ENCODE results near the gene MCTP1. TPM values are rescaled to one million over a fixed set of nuclear protein-coding genes. Genes with fewer than 3 reads are reported as not detected.

MCTP1 gene
- total RNA-seq, 1 donor from 2014 or later, result 3.4 TPM

DNA sequence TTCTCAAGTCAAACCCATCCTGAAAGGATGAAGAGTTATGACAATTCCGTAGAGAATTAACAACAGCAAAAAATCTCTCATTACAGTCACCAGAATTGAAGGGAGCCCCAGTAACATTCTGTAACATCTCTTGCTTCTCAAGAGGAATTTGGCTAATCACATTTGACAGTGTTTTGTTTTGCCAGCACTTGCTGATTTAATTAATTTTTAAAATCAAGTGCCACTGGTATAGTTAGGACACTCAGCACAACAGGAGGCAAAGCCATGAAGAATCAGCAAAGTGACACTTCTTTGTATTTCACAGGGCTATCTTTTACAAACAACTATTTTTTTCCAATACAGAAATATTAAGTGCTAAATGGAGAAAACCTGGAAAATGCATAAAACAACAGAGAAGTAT is 152.8 kb downstream of the MCTP1 start:
- Mint-ChIP-seq H3K4me1 (ENCODE audit: low read depth) (no peaks in the 10 kb centered on the region), H3K27ac (ENCODE audit: unreplicated experiment) (no peak overlapping the region), H3K4me3 (ENCODE audit: unreplicated experiment) (no peak overlapping the region), H3K9me3 (ENCODE audit: low read depth) (no peaks in the 10 kb centered on the region), H3K36me3 (ENCODE audit: low read depth) (no peaks in the 10 kb centered on the region), H3K27me3 (ENCODE audit: low read depth) (peaks cover 25% of the 10 kb centered on the region)
- TF ChIP-seq, protein P1, sequence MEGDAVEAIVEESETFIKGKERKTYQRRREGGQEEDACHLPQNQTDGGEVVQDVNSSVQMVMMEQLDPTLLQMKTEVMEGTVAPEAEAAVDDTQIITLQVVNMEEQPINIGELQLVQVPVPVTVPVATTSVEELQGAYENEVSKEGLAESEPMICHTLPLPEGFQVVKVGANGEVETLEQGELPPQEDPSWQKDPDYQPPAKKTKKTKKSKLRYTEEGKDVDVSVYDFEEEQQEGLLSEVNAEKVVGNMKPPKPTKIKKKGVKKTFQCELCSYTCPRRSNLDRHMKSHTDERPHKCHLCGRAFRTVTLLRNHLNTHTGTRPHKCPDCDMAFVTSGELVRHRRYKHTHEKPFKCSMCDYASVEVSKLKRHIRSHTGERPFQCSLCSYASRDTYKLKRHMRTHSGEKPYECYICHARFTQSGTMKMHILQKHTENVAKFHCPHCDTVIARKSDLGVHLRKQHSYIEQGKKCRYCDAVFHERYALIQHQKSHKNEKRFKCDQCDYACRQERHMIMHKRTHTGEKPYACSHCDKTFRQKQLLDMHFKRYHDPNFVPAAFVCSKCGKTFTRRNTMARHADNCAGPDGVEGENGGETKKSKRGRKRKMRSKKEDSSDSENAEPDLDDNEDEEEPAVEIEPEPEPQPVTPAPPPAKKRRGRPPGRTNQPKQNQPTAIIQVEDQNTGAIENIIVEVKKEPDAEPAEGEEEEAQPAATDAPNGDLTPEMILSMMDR (IDR thresholded peaks at IDR 0.05), result no peak
- no peak for DNase-seq (ENCODE audit: low spot score)

DNA sequence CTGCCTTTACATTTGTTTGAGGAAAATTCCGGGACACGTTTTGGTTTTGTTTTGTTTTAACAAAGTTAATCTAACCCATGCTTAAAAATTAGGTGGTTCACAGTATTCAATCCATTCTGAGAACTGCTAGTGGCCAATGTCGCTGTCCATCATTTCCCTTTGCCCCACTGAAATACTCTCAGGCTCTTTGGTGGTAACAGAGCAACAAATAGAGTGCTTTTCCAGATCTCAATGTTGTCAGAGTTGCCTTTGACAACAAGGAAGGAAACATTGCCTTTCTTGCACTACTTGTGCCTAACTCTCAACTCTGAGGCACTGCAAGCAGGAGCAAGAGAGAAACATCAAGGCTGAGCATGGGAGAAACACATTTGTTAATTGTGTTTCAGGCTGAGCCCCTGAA is 154.0 kb downstream of the MCTP1 start:
- Mint-ChIP-seq H3K27ac (ENCODE audit: unreplicated experiment) (no peak overlapping the region), H3K9me3 (ENCODE audit: low read depth) (no peaks in the 10 kb centered on the region), H3K4me3 (ENCODE audit: unreplicated experiment) (no peak overlapping the region), H3K36me3 (ENCODE audit: low read depth) (no peaks in the 10 kb centered on the region), H3K4me1 (ENCODE audit: low read depth) (no peaks in the 10 kb centered on the region), H3K27me3 (ENCODE audit: low read depth) (peaks cover 21% of the 10 kb centered on the region)
- TF ChIP-seq, protein P1 (IDR thresholded peaks at IDR 0.05), result no peak
- no peak for DNase-seq (ENCODE audit: low spot score)

DNA sequence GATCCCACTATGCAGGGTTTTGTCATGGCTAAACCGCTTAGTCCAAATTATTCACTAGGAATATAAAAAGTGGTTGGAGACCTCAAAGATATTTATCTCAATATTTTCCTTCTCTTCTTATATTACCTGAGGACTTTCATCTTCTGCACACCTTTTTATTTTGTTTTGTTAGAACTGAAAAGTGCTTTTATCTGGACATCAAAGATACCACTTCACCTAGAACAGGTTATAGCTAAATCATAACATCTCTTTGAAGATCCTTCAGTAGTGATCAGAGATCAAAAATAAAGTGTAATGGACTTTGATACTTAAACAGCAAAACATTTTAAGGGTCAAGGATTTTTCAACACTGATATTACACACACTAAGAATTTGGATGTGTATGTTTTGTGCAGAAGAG is 160.2 kb downstream of the MCTP1 start:
- DNase-seq (ENCODE audit: low spot score), result no peak
- TF ChIP-seq, protein P1 (IDR thresholded peaks at IDR 0.05), result no peak
- no peaks in the 10 kb centered on the region for H3K36me3 Mint-ChIP-seq (ENCODE audit: low read depth)
- no peak overlapping the region for H3K4me3 Mint-ChIP-seq (ENCODE audit: unreplicated experiment)
- no peak overlapping the region for H3K27ac Mint-ChIP-seq (ENCODE audit: unreplicated experiment)
- no peaks in the 10 kb centered on the region for H3K4me1 Mint-ChIP-seq (ENCODE audit: low read depth)
- H3K9me3 Mint-ChIP-seq (ENCODE audit: low read depth), result peaks cover 5% of the 10 kb centered on the region
- peaks cover 18% of the 10 kb centered on the region for H3K27me3 Mint-ChIP-seq (ENCODE audit: low read depth)

DNA sequence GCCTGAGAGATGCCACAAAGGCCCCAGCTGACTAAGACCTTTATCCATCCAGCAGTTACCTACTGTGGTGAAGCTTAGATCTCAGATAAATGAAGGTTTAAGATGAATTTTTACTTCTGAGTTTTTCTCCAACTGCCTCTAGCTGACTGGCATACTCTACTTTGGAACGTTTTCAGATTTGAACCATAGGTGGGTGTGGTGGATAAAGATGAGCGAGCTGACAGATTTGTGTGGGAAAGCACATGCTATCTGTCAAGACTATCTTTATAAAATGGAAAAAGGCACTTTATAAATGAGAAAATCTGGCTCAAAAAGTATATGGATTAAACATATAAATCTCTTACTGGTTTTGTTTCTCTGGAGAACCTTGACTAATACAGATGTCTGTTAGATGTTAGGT is 160.8 kb downstream of the MCTP1 start:
- no peak for DNase-seq (ENCODE audit: low spot score)
- H3K27me3 Mint-ChIP-seq (ENCODE audit: low read depth), result peaks cover 16% of the 10 kb centered on the region
- no peak overlapping the region for H3K27ac Mint-ChIP-seq (ENCODE audit: unreplicated experiment)
- H3K9me3 Mint-ChIP-seq (ENCODE audit: low read depth), result peaks cover 5% of the 10 kb centered on the region
- TF ChIP-seq, protein P1 (IDR thresholded peaks at IDR 0.05), result no peak
- no peak overlapping the region for H3K4me3 Mint-ChIP-seq (ENCODE audit: unreplicated experiment)
- no peaks in the 10 kb centered on the region for H3K36me3 Mint-ChIP-seq (ENCODE audit: low read depth)
- no peaks in the 10 kb centered on the region for H3K4me1 Mint-ChIP-seq (ENCODE audit: low read depth)

DNA sequence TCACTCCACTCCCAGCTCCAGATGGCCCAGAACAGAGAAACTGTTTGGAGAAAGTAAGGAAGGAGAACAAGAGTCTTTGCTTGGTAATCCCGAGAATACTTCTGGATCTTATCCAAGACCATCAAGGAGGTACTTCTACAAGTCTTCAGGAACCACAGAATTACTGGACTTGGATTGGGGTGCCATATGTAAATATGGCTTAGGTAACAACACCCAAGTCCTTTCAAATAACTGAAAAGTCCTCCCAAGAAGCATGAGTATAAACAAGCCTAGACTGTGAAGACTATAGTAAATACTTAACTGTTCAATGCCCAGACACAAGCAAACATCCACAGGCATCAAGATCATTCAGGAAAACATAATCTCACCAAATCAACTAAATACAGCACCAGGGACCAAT is 170.0 kb downstream of the MCTP1 start:
- Mint-ChIP-seq H3K36me3 (ENCODE audit: low read depth) (peaks cover 3% of the 10 kb centered on the region), H3K9me3 (ENCODE audit: low read depth) (peaks cover 15% of the 10 kb centered on the region), H3K4me3 (ENCODE audit: unreplicated experiment) (no peak overlapping the region), H3K4me1 (ENCODE audit: low read depth) (peaks cover 9% of the 10 kb centered on the region), H3K27ac (ENCODE audit: unreplicated experiment) (no peak overlapping the region), H3K27me3 (ENCODE audit: low read depth) (peaks cover 11% of the 10 kb centered on the region)
- no peak for DNase-seq (ENCODE audit: low spot score)
- TF ChIP-seq, protein P1 (IDR thresholded peaks at IDR 0.05), result no peak
